NCI-H2107 treated with DMSO at 0.1 percent for 48 hours (cell line): ENCODE results near the gene PHLPP2.

Experiments
- DNase-seq: peaks from one replicate; lab custom pipeline; 2025; ENCODE audit not compliant: unreplicated experiment; lab: John Stamatoyannopoulos, UW

PHLPP2 gene, protein sequence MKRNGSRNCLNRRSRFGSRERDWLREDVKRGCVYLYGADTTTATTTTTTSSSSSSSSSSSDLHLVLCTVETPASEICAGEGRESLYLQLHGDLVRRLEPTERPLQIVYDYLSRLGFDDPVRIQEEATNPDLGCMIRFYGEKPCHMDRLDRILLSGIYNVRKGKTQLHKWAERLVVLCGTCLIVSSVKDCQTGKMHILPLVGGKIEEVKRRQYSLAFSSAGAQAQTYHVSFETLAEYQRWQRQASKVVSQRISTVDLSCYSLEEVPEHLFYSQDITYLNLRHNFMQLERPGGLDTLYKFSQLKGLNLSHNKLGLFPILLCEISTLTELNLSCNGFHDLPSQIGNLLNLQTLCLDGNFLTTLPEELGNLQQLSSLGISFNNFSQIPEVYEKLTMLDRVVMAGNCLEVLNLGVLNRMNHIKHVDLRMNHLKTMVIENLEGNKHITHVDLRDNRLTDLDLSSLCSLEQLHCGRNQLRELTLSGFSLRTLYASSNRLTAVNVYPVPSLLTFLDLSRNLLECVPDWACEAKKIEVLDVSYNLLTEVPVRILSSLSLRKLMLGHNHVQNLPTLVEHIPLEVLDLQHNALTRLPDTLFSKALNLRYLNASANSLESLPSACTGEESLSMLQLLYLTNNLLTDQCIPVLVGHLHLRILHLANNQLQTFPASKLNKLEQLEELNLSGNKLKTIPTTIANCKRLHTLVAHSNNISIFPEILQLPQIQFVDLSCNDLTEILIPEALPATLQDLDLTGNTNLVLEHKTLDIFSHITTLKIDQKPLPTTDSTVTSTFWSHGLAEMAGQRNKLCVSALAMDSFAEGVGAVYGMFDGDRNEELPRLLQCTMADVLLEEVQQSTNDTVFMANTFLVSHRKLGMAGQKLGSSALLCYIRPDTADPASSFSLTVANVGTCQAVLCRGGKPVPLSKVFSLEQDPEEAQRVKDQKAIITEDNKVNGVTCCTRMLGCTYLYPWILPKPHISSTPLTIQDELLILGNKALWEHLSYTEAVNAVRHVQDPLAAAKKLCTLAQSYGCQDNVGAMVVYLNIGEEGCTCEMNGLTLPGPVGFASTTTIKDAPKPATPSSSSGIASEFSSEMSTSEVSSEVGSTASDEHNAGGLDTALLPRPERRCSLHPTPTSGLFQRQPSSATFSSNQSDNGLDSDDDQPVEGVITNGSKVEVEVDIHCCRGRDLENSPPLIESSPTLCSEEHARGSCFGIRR (N-terminal part only)

DNA sequence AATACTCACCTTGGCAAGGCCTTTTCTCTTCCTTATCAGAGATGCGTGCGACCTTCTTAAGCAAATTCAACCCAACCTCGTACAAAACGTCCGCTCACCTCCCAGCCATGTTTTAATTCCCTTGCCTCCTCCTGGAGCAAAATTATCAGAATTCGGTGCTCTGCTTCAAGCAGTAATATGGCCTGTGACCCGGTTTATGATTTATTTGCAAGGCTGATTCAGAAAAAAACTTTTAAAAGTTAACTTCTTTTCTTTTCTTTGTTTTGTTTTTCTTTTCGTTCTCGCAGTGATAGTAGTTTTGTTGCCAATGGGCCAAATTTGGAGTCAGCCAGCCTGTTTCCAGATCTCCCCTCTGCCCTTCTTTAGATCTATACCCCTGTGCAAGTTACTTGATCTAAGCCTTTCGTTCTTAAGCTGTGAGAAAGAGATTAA lies at the start of gene PHLPP2:
Gene PHLPP2 (minus strand): TSS at position 382 of the 432 bp plus-strand sequence. CDS start 9,906 bp downstream, outside the sequence.
- DNase-seq = no peak

DNA sequence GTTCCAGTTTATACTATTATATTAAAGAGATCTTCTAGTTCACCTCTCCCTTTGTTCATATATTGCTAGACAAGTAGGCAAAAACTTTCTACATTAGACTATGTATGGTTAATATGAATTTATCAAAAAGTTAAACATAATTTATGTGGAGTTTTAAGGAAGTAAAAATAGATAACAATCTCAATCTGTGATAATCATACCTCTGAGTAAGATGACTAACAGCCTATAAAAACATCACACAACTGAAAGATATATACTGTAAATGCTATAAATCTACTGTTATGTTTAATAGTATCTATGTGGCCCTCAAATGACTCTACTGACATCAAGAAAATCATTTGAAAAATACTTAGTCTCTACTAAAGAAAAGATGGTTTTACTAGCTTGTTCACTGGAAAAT lies 47.1 kb upstream of the PHLPP2 start:
- DNase-seq = no peak

DNA sequence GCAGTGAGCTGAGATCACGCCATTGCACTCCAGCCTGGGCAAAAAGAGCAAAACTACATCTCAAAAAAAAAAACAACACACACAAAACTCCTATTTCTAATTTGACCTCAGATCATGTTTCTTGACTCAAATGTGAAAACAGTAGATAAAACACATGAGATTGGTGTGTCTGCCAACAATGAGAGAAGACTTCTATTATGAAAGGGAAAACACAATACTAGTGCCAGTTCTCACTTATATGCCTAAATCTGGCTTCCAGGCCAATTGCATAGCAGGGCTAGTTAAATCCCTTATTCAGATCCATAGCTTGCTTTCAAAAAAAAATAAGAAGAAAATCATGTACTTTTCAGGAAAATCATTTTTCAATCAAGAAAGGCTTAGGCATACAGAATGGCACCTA lies 44.7 kb upstream of the PHLPP2 start:
- DNase-seq = no peak

DNA sequence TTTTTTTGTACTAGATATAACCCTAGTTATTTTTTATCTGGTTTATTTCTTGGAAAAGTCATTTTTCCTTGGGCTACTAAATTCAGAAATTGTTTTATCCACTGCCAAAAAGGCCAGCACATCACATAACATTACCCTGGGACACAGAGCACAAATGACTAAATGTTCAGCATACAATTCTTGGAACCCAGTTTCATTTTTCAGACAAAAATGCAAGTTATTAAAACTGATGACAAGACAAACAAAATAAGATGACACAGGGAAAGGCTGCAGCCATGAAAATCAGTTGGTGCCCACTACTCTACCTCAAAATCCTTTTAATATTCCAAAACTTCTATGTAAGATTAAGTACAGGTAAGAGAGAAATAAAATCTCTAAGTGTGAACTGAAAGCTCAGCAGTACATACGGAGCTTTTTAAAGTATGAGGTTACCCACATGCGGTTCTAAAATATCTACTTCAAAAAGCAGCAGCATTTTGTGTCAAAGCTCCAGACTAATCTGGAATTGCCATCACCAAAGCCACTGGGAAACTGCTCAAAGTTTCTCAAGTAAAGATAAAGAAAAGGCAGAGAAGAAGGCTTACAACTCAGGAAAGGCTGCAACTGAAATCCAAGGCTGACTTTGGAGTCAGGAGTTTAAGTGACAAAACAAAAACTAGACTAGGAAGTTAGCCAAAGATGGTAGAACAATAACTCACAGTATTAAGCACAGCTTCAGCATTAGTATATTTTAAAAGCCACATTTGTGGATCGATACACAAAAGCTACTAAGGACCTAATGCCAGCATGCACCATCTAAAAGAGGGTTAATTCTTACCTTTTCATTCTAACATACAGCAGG lies 42.8 kb upstream of the PHLPP2 start:
- DNase-seq = no peak

DNA sequence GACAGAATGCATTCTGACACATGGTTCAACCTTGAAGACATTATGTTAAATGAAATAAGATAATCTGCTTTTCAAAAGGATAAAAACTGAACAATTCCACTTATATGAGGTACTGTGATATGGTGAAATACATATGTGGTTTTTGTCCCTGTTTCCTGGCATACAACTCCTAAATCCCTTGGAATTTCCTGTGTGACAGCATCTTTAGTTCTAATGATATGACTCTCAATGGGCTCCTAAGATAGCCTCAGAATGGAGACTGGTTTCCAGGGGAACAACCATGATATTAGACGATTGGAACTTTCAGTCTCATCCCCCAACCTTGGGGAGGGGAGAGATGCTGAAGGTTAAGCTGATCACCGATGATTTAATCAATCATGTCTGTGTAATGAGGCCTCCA lies 37.7 kb upstream of the PHLPP2 start:
- no peak for DNase-seq

DNA sequence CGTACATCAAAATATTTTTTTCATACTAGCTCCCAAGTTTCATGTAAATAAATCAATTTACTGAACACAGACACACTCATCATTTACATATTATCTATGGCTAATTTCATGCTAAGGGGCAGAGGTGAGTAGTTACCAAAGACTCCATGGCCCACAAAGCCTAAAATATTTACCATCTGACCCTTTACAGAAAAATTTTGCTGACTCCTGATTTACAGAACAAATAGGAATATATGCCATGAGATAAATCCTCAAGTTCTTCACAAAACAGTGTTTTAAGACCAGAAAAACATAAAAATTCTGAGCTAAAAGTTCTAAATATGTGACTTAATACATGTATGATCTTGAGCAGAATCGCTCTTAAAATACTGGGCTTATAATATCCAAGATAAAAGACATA lies 36.6 kb upstream of the PHLPP2 start:
- DNase-seq = no peak

DNA sequence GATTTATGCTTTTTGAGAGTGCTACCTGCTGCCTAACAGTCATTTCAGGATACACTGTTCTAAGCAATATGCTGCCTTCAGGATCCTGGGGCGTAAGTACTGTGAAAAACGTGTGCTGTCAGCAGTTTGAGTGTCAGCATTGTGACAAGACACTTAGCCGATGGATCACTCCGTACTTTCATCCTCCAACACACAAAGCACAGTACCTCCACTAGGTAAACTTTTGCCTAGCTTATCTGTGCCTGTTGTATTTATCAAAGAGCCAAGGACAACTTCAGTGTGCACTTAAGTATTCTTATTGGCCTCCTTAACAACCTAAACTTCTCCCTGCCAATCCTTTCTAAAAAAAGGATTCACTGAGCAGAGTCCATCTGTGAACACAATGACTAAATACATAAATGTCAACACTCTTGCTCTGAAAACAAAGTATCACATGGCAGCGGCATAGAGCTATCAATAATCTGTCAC lies 33.8 kb upstream of the PHLPP2 start:
- no peak for DNase-seq

DNA sequence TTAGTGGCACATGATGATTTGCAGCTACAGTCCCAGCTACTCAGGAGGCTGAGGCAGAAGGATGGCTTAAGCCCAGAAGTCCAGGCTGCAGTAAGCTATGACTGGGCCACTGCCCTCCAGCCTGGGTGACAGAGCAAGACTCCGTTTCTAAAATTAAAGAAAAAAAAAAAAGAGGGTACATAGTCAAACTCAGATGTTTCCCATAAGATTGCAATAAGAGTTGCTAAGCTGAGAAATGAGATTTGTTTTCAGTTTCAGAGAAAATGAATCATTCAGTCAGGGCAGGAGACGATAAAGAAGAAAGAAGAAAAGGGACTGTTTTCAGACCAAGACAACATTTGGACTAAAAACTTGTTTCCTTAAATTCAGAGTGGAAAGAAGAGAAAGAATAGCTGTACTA lies 30.2 kb upstream of the PHLPP2 start:
- no peak for DNase-seq

DNA sequence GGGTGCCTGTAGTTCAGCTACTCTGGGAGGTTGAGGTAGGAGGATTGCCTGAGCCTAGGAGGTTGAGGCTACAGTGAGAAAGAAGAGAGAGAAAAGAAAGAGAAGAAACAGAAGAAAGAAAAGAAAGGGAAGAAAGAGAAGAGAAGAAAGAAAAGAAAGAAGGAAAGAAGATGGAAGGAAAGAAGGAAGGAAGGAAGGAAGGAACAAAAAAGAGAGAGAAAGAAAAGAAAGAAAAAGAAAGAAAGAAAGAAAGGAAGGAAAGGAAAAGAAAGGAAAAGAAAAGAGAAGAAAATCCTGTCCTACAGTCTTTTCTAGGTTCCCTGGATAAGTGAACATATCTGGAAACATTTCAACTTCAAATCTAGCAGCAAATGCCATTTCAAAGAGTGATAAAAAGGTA lies 29.6 kb upstream of the PHLPP2 start:
- DNase-seq = no peak

DNA sequence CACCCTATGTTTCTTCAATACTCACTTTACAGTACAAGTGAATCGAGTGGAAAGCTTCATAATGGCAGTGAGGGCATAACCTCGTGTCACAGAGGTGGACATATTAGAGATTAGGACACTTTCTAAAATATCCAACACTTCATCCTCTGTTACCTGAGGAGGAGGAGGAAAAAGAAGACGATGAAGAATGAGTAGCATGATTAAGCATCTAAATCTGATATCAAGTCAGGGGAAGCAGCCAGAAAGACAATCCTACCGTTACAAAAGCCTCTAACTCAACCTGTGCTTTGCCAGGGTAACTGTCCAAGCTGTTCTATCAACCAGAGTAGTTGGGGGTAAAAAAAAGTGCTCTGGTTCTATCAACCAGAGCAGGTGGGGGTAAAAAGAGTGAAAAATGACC lies 23.7 kb upstream of the PHLPP2 start:
- DNase-seq = no peak

DNA sequence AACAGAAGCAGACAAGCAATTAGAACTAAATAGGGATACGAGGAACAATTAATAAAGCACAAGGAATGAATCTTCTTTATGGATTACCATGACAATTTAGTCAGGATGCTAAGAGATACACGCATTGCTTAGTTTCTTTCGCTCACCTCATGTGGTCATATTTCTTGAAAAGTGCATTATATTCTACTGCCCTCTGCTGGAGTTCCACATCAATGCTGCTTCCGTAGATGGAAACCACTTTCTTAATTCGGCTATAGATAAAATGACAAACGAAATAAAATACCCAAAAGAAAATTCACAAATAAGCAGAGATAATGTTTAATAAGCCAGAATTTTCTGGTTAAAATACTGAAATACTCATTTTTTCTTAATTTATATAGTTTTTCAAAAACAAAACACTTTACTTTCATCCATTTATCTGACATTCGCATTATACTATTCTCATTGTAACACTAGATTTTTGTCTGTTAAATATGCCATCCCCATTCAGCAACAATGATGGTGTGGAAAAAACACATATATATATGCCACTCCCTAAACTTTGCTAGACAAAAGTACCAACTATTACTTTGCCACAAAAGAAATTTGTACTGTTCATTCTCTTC lies 22.0 kb upstream of the PHLPP2 start:
- DNase-seq = peak; percentile 34

DNA sequence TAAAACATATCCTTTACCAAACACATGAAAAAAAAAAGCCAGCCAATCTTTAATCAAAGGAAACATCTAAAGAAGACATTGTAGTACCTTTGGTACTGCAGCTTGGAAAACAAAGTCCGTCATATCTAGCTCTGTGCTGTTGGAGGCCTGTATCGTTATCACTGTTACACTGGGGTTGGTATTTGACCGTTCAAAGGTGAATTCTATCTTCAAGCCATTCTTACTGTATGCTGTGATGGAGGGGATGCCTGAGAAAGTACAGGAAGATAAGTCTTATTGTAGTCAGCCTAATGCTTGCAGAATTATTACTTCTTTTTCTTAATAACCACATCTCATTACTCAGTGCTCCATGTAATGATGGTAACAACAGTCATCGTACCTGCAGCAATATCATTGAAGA lies 14.4 kb upstream of the PHLPP2 start:
- DNase-seq = no peak

DNA sequence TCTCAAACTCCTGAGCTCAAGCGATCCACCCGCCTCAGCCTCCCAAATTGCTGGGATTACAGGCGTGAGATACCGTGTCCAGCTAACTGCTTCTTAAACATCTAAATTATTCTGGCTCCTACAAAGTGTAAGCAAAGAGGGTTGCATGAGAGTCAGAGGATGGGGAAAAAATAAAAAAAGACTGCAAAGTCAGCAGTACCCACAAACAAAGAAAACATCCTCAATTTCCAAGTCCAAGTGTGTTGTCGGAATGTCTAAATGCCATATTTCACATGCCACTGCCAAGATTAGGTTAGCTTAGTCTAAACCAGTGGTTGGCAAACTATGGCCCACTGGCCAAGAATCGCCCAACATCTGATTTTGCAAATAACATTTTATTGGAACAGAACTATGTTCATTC lies 13.0 kb upstream of the PHLPP2 start:
- DNase-seq = no peak

DNA sequence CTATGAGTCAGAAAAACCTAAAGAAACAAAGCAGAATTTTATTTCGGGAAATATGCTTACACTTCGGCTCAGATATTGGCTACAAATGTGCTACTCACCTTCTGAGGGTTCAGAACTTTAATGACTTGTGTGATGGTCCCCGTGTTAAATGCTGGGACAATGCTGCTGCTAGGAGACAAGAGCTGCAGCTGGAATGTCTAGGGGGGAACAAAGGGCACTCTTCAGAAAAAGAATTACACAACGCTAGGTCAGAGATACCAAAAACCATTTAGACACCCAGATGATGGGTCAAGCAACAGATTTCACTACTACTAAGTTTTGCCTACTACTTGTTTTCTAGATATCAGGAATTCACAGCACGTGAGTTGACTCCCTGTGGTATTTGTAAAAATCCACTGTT lies 10.0 kb upstream of the PHLPP2 start:
- no peak for DNase-seq

DNA sequence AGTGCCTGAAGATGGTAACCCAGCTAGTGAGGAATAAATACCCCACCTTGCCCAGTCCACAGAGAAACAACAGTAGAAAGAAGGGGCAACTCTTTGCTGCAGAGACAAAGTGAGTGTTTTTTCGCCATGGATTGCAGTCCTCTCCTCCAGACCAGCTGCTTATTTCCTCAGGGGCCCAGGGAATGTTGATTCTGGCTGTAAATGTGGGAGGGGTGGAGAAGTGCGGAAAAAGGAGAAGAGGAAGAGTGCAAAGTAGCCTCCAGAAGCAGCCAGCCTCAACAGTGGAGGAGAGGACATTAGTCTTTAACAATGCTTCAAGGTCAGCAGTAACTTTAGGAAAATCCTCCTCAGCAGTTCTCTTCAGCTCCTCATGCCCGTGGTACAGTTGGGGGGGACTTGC lies 8.1 kb upstream of the PHLPP2 start:
- DNase-seq = no peak

DNA sequence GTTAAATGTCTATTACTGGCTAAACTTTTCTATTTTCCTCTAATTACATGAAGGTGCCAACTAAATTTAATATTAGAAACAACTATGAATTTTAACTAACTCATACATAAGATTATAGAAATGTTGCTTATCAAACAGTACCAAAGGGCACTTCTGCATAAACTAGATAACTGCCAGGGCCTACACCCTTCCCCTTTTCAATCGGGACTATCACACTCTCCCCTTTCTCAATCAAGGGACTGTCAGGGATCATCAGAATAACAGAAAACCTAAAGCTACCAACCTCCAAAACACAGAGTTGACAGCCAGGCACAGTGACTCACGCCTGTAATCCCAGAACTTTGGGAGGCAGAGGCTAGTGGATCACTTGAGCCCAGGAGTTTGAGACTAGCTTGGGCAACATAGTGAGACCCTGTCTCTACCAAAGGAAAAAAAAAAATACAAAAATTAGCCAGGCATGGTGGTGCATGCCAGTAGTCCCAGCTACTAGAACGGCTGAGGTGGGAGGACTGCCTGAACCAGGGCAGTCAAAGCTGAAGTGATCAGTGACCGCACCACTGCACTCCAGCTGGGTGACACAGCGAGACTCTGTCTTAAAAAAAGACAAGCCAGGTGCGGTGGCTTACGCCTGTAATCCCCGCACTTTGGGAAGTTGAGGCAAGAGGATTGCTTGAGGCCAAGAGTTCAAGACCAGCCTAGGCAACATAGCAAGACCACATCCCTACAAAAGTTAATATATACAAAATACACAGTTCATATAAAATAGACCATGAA lies 3.2 kb upstream of the PHLPP2 start:
- DNase-seq = no peak

DNA sequence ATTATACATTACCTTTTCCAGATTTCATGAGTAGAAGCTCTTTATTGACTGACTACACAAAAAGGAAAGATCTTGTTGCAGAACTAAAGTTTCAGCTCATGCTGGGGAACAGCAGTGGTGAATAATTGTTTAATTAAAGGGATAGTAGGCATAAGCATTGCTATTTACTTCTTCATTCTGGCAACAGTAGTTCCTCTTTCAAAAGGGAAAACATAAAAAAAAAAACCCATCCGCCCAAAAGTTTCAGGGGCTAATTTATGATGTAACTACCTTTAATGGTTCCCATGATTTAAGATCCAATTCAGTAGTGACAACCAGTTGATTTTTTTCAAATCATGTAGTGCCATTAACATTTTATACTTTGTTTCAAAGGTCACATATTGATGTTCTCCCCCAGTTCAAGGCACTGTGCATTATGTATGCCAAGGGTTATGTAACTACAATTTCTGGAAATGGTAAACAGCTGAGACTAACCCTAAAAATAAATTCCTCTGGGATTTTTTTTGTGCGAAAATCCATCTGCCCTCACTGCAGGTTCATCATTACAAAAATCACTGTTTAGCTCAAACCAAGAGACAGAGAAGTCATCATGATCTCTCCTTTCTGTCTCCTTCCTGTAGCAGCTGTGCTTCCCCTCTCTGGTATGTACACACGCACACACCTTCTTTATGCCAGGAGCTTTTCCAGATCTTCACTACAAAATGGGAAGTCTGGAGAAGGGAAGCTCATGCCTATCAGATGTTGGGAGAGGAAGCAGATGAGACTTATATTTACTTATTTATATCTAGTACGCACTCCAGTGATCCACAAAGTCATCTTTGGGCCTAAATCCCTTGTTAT lies 2.2 kb upstream of the PHLPP2 start:
- no peak for DNase-seq

DNA sequence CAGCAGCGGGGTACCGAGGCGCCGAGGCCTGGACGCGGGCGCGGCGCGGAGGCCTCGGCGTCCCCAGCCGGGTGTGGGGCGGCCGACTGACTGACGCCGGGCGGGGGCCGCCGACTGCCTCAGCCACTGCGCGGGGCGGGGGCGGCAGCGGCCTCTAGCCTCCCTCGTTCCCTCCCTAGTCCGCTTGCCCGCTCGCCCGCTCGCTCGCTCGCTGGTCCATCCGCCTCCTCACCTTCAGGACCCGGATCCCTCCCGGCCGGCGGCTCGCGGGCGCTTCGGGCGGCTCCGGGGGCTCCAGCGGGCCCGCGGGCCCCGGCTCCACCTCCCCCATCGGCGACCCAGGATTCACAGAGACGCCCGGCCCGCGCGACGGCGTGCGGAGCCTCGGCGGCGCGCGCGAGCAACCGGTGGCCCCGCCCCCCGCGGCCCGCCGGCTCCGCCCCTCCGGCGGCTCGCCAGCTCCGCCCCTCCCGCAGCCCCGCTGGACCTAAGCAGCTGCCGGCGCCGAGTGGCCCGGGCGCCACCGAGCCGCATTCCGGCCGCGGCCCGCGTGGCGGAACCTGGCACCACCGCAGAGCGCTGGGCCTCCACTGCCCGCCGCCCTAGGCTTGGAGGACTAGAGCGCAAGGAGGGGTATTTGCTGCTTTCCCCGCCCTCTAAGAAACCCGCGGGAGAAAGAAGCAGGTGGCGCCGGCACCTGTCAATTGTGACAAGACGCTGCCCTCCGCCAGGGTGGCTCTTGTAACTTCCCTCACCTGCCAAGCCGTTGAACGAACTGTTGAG lies 773 bp downstream of the PHLPP2 start:
- DNase-seq = peak; percentile 60
